Measurements from ENCODE around the gene TMIGD1. TPM values are rescaled to one million over a fixed set of nuclear protein-coding genes. Genes with fewer than 3 reads are reported as not detected.
A peak's percentile ranks its signal among the peaks of the same experiment; 100 is the strongest.

Gene TMIGD1
- total RNA-seq, 1 experiment from 2014 or later = not detected

DNA sequence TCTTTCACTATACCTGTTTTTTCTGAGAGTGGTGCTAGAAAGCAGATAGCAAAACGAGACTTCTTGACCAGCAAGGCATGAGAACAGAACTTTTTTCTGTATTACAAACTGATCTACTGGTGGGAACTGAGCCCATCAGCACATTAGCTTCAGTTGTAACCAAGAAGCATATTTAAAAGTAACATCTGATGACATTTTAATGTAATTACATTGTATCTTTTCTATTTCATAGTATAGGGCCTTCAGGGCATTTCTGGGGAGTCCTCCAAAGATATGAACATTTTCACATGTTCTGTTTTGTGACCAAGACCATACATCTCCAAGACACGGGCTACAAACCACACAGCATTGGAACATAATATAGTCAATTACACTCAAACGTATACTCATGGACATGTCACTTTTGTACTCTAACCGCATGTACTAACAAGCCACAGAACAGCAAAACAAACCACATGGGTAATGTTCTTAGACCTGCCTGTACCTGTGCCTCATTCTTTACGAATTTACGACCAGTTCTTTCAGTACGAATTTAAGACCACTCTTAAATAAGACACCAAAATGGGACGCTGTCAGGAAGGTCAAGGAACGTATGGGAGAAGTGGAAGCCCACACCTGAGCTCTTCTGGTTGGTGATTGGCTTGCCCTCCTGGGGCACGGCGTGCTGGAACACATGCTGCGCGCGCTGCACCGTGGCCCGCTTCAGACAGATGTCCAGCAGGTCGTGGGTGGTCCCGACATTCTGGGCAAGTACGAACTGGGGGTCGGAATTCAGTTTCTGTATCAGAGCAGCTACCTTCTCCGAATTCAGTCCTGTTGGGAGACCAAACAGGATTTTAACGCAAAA is 42.9 kb downstream of the TMIGD1 start:
- H3K4ac ChIP-seq (ENCODE audit: low read depth, low read length) = no peak overlapping the region
- H3K14ac ChIP-seq (ENCODE audit: insufficient read depth, low read length) = no peak overlapping the region
- no peak overlapping the region for H3K56ac ChIP-seq (ENCODE audit: insufficient read length, low read depth, low read length)
- no peak overlapping the region for H2AK5ac ChIP-seq (ENCODE audit: insufficient read length, low read length)
- H2BK20ac ChIP-seq (ENCODE audit: low read depth, low read length, poor library complexity, severe bottlenecking) = no peak overlapping the region
- H3K27ac Mint-ChIP-seq = peak overlapping the region in 2 of 3 experiments; percentile 86 to 93; a peak in 3 of 7 replicates
- peaks cover 4 to 24% (median 23%) of the 10 kb centered on the region in 3 experiments for H3K36me3 Mint-ChIP-seq (ENCODE audit: insufficient read depth in 1 of 3, low read depth in 3 of 3)
- H3K23ac ChIP-seq (ENCODE audit: insufficient read length, low read depth, low read length) = no peak overlapping the region
- no peaks in the 10 kb centered on the region for H3K4me1 ChIP-seq (ENCODE audit: insufficient read depth, low read length)
- DNase-seq = peak; percentile 64
- no peak for TF ChIP-seq CTCF (conservative IDR thresholded peaks at IDR 0.05)
- peaks cover 8% of the 10 kb centered on the region for H3K27me3 Mint-ChIP-seq (ENCODE audit: low read depth)
- no peak overlapping the region for H2BK15ac ChIP-seq (ENCODE audit: low read depth, low read length)
- peaks cover 5% of the 10 kb centered on the region for H3K23me2 ChIP-seq (ENCODE audit: insufficient read length, low read depth, low read length, poor library complexity, severe bottlenecking)
- H4K8ac ChIP-seq (replicated peaks; ENCODE audit: insufficient read length, low read depth, low read length) = no peak overlapping the region
- no peak overlapping the region for H2BK5ac ChIP-seq (ENCODE audit: insufficient read length, low read length)
- no peaks in the 10 kb centered on the region for H3K27me3 ChIP-seq (ENCODE audit: insufficient read depth, low read length)
- peak overlapping the region; percentile 5 for H3K9ac ChIP-seq (ENCODE audit: extremely low read depth, insufficient read length, low read length)
- H3K4me3 Mint-ChIP-seq = peak overlapping the region; percentile 91 to 96
- H3K9me3 Mint-ChIP-seq = no peaks in the 10 kb centered on the region
- H2BK120ac ChIP-seq (ENCODE audit: low read depth, low read length, poor library complexity, severe bottlenecking) = no peak overlapping the region
- WGBS (ENCODE audit: extremely low coverage, insufficient read length, low lambda C conversion rate) = no CpG with 5 or more reads among the region's 22 CpGs
- H3K79me2 ChIP-seq (ENCODE audit: insufficient read depth, low read length) = peaks cover 3% of the 10 kb centered on the region; the same call in 1 of the 2 replicates
- no peak overlapping the region for H2AFZ ChIP-seq (ENCODE audit: low read length)
- no peak overlapping the region for H3K27ac ChIP-seq (ENCODE audit: insufficient read length, low read depth, low read length)
- H2BK12ac ChIP-seq (ENCODE audit: insufficient read length, low read depth, low read length) = no peak overlapping the region
- H3K4me2 ChIP-seq (ENCODE audit: insufficient read depth, insufficient read length, low read length) = peak overlapping the region; percentile 87
- H3K18ac ChIP-seq (ENCODE audit: insufficient read length, low read depth, low read length) = no peak overlapping the region
- no peaks in the 10 kb centered on the region for H3K79me1 ChIP-seq (ENCODE audit: insufficient read depth, low read depth, low read length, poor library complexity, severe bottlenecking)
- H4K20me1 ChIP-seq (ENCODE audit: control insufficient read depth, insufficient read depth, insufficient read length) = no peaks in the 10 kb centered on the region
- no peaks in the 10 kb centered on the region for H3K9me3 ChIP-seq (ENCODE audit: control insufficient read depth, low read depth, low read length)
- no peak overlapping the region for H3T11ph ChIP-seq (ENCODE audit: low read length)
- H3K4me1 Mint-ChIP-seq = peaks cover 11 to 15% of the 10 kb centered on the region in 2 experiments
- H4K91ac ChIP-seq (ENCODE audit: insufficient read length, low read depth, low read length) = no peak overlapping the region
- no peak overlapping the region for H4K5ac ChIP-seq (ENCODE audit: insufficient read length, low read depth, low read length)
